ENCODE data around the gene TNFAIP8L3. TPM values are rescaled to one million over a fixed set of nuclear protein-coding genes. Genes with fewer than 3 reads are reported as not detected.
"Not testable (repeated sequence)": the region's sequence is repeated elsewhere in the genome, so short reads cannot be mapped to it uniquely, and the experiment has no call there.

TNFAIP8L3 gene
- total RNA-seq, 1 donor from 2014 or later: 19.1 TPM

- no peak for DNase-seq (ENCODE audit: extremely low read depth, low read depth, low spot score)
Observed at GRCh38 chr15:51065781-51066180, 28.9 kb downstream of the TNFAIP8L3 start.

- DNase-seq (ENCODE audit: extremely low read depth, low read depth, low spot score): no peak
Observed at GRCh38 chr15:51065261-51065660, 29.4 kb downstream of the TNFAIP8L3 start.

- DNase-seq (ENCODE audit: extremely low read depth, low read depth, low spot score): no peak
Observed at GRCh38 chr15:51062736-51063135, 32.0 kb downstream of the TNFAIP8L3 start.

- DNase-seq (ENCODE audit: extremely low read depth, low read depth, low spot score): no peak
Observed at GRCh38 chr15:51060030-51060673, 34.6 kb downstream of the TNFAIP8L3 start.

- DNase-seq (ENCODE audit: extremely low read depth, low read depth, low spot score): no peak
Observed at GRCh38 chr15:51054535-51054934, 40.2 kb downstream of the TNFAIP8L3 start.

GRCh38 chr15:51053571-51053970 lies 41.1 kb downstream of the TNFAIP8L3 start:
- DNase-seq (ENCODE audit: extremely low read depth, low read depth, low spot score): no peak

- no peak for DNase-seq (ENCODE audit: extremely low read depth, low read depth, low spot score)
Observed at GRCh38 chr15:51051776-51052175, 42.9 kb downstream of the TNFAIP8L3 start.

GRCh38 chr15:51049081-51049480 lies 45.6 kb downstream of the TNFAIP8L3 start:
- no peak for DNase-seq (ENCODE audit: extremely low read depth, low read depth, low spot score)

GRCh38 chr15:51048308-51048707 lies 46.4 kb downstream of the TNFAIP8L3 start:
- DNase-seq (ENCODE audit: extremely low read depth, low read depth, low spot score): no peak

- no peak for DNase-seq (ENCODE audit: extremely low read depth, low read depth, low spot score)
Observed at GRCh38 chr15:51046799-51047449, 47.8 kb downstream of the TNFAIP8L3 start.

GRCh38 chr15:51046016-51046415 lies 48.7 kb downstream of the TNFAIP8L3 start:
- DNase-seq (ENCODE audit: extremely low read depth, low read depth, low spot score): no peak

GRCh38 chr15:51044037-51044727 lies 50.5 kb downstream of the TNFAIP8L3 start:
- DNase-seq (ENCODE audit: extremely low read depth, low read depth, low spot score): no peak

GRCh38 chr15:51038974-51039319 lies 55.8 kb downstream of the TNFAIP8L3 start:
- no peak for DNase-seq (ENCODE audit: extremely low read depth, low read depth, low spot score)

GRCh38 chr15:51038162-51038973 lies 56.3 kb downstream of the TNFAIP8L3 start:
- DNase-seq (ENCODE audit: extremely low read depth, low read depth, low spot score): no peak

GRCh38 chr15:51037474-51037873 lies 57.2 kb downstream of the TNFAIP8L3 start:
- DNase-seq (ENCODE audit: extremely low read depth, low read depth, low spot score): not testable (repeated sequence)

- no peak for DNase-seq (ENCODE audit: extremely low read depth, low read depth, low spot score)
Observed at GRCh38 chr15:51030649-51031316, 63.9 kb downstream of the TNFAIP8L3 start.

- no peak for DNase-seq (ENCODE audit: extremely low read depth, low read depth, low spot score)
Observed at GRCh38 chr15:51025454-51025846, 69.3 kb downstream of the TNFAIP8L3 start.

- no peak for DNase-seq (ENCODE audit: extremely low read depth, low read depth, low spot score)
Observed at GRCh38 chr15:51024735-51025453, 69.8 kb downstream of the TNFAIP8L3 start.

GRCh38 chr15:51023499-51023898 lies 71.2 kb downstream of the TNFAIP8L3 start:
- DNase-seq (ENCODE audit: extremely low read depth, low read depth, low spot score): no peak

GRCh38 chr15:51022206-51022605 lies 72.5 kb downstream of the TNFAIP8L3 start:
- DNase-seq (ENCODE audit: extremely low read depth, low read depth, low spot score): no peak

All from glomerular endothelial cell (primary cell).